Activated CD4-positive, alpha-beta T cell treated with anti-CD3 and anti-CD28 coated beads for 24 hours (primary cell): Measurements from ENCODE around the gene NEK10.

ENCODE experiments used
- DNase-seq, 2 donors: peaks; one replicate each; pipeline ENCODE4 v3.0.0-alpha.2; 2020; ENCODE audit warnings: low read depth in 2 of 2

The NEK10 gene

GRCh38 chr3:27228805-27229204, 140.4 kb downstream of the NEK10 start:
- no peak for DNase-seq

GRCh38 chr3:27224197-27224596, 145.0 kb downstream of the NEK10 start:
- no peak for DNase-seq

- DNase-seq = no peak
Observed at GRCh38 chr3:27221264-27221932, 147.8 kb downstream of the NEK10 start.

- DNase-seq = no peak
Observed at GRCh38 chr3:27220166-27220565, 149.0 kb downstream of the NEK10 start.

GRCh38 chr3:27219127-27219845, 149.9 kb downstream of the NEK10 start:
- DNase-seq = no peak

GRCh38 chr3:27216955-27217552, 152.1 kb downstream of the NEK10 start:
- no peak for DNase-seq

GRCh38 chr3:27216295-27216855, 152.8 kb downstream of the NEK10 start:
- DNase-seq = no peak

- no peak for DNase-seq
Observed at GRCh38 chr3:27213450-27213849, 155.7 kb downstream of the NEK10 start.

- DNase-seq = no peak
Observed at GRCh38 chr3:27209617-27210264, 159.4 kb downstream of the NEK10 start.

GRCh38 chr3:27208961-27209616, 160.1 kb downstream of the NEK10 start:
- DNase-seq = no peak

GRCh38 chr3:27202959-27203358, 166.2 kb downstream of the NEK10 start:
- no peak for DNase-seq

- DNase-seq = no peak
Observed at GRCh38 chr3:27201492-27201891, 167.7 kb downstream of the NEK10 start.

GRCh38 chr3:27200721-27201489, 168.3 kb downstream of the NEK10 start:
- no peak for DNase-seq

GRCh38 chr3:27194861-27195483, 174.2 kb downstream of the NEK10 start:
- no peak for DNase-seq

- no peak for DNase-seq
Observed at GRCh38 chr3:27193056-27193455, 176.1 kb downstream of the NEK10 start.

- no peak for DNase-seq
Observed at GRCh38 chr3:27186013-27186412, 183.2 kb downstream of the NEK10 start.

GRCh38 chr3:27185231-27185989, 183.8 kb downstream of the NEK10 start:
- no peak for DNase-seq

- DNase-seq = no peak
Observed at GRCh38 chr3:27184261-27184660, 184.9 kb downstream of the NEK10 start.

GRCh38 chr3:27176256-27176655, 192.9 kb downstream of the NEK10 start:
- no peak for DNase-seq

GRCh38 chr3:27174530-27174929, 194.7 kb downstream of the NEK10 start:
- no peak for DNase-seq
